Smooth muscle cell of bladder (primary cell): ENCODE data around the gene SLC44A3. TPM values are rescaled to one million over a fixed set of nuclear protein-coding genes. Genes with fewer than 3 reads are reported as not detected.

ENCODE experiments used
- total RNA-seq: library from RNA; depleted of rRNA; stranded (reverse); fragments of >200 nt; gene quantifications from 2 replicates; pipeline ENCODE4 v1.2.3, GENCODE V29; 2014

Gene SLC44A3
- 1.4 and 1.8 TPM in 2 replicates for total RNA-seq

GRCh38 chr1:94819945-94820746 lies at the start of gene SLC44A3:
Gene SLC44A3 (plus strand): TSS chr1:94820357. CDS start chr1:94820452, 95 bp downstream.

GRCh38 chr1:94926915-94927404 lies 106.8 kb downstream of the SLC44A3 start, which contains the start of gene CNN3:
Gene CNN3 (minus strand): TSS chr1:94927110. CDS start chr1:94926894, 216 bp downstream.

Other genes starting within 250 kb of the SLC44A3 start
- gene CNN3, start 106.8 kb downstream of the SLC44A3 start, total RNA-seq = 409 and 568 TPM in 2 replicates